ENCODE data around the gene MESD. TPM values are rescaled to one million over a fixed set of nuclear protein-coding genes. Genes with fewer than 3 reads are reported as not detected.
A peak's percentile ranks its signal among the peaks of the same experiment; 100 is the strongest.
"Not testable (repeated sequence)": the region's sequence is repeated elsewhere in the genome, so short reads cannot be mapped to it uniquely, and the experiment has no call there.

Gene MESD
- total RNA-seq, 1 donor from 2014 or later, result 25.9 TPM

DNA sequence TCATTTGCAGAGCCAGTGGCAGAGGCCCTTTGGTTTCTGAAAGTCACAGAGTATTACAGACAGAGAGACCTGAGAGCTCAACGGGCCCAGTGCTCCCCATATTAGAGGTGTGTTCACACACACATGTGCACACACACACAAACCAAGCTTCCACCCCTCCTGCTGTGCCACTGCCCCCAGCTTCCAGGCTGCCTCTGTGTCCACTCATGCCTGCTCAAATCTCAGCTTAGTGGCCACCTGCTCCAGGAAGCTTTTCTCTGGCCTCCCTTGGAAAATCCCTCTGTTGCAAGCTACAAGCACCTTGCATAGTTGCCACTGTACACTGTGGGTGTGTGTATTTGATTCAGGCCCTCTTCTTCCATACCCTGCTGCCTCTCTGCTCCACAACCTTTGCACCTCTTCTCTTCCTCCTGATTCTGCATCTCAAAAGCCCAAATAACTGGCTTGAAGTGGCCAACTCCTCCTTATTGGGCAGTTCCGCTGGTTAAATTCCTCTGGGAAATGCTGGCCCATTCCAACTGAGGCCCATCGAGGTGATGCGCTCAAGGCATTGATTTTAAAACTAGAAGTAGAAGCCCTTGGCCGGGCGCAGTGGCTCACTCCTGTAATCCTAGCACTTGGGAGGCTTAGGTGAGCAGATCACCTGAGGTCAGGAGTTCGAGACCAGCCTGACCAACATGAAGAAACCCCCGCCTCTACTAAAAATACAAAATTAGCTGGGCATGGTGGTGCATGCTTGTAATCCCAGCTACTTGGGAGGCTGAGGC is 23.0 kb downstream of the MESD start:
- TF ChIP-seq, protein P1, sequence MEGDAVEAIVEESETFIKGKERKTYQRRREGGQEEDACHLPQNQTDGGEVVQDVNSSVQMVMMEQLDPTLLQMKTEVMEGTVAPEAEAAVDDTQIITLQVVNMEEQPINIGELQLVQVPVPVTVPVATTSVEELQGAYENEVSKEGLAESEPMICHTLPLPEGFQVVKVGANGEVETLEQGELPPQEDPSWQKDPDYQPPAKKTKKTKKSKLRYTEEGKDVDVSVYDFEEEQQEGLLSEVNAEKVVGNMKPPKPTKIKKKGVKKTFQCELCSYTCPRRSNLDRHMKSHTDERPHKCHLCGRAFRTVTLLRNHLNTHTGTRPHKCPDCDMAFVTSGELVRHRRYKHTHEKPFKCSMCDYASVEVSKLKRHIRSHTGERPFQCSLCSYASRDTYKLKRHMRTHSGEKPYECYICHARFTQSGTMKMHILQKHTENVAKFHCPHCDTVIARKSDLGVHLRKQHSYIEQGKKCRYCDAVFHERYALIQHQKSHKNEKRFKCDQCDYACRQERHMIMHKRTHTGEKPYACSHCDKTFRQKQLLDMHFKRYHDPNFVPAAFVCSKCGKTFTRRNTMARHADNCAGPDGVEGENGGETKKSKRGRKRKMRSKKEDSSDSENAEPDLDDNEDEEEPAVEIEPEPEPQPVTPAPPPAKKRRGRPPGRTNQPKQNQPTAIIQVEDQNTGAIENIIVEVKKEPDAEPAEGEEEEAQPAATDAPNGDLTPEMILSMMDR (IDR thresholded peaks at IDR 0.05; ENCODE audit: insufficient read depth, low read length, poor library complexity, severe bottlenecking), result no peak
- H3K27me3 ChIP-seq (ENCODE audit: control insufficient read depth, insufficient read depth, low read length), result no peaks in the 10 kb centered on the region
- no peaks in the 10 kb centered on the region for H3K36me3 ChIP-seq (ENCODE audit: control insufficient read depth, insufficient read depth, low read length)
- H3K4me3 ChIP-seq (ENCODE audit: low read depth, low read length), result no peak overlapping the region
- DNase-seq (ENCODE audit: low read depth), result no peak

DNA sequence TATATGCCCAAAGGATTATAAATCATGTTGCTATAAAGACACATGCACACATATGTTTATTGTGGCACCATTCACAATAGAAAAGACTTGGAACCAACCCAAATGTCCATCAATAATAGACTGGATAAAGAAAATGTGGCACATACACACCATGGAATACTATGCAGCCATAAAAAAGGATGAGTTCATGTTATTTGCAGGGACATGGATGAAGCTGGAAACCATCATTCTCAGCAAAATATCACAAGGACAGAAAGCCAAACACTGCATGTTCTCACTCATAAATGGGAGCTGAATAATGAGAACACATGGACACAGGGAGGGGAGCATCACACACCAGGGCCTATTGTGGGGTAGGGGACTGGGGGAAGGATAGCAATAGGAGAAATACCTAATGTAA is 24.2 kb downstream of the MESD start:
- not testable (repeated sequence) for DNase-seq (ENCODE audit: low read depth); H3K36me3 ChIP-seq (ENCODE audit: control insufficient read depth, insufficient read depth, low read length); H3K27me3 ChIP-seq (ENCODE audit: control insufficient read depth, insufficient read depth, low read length); H3K4me3 ChIP-seq (ENCODE audit: low read depth, low read length)

- H3K4me3 ChIP-seq (ENCODE audit: low read depth, low read length), result no peak overlapping the region
- TF ChIP-seq, protein P1 (IDR thresholded peaks at IDR 0.05; ENCODE audit: insufficient read depth, low read length, poor library complexity, severe bottlenecking), result no peak
- no peaks in the 10 kb centered on the region for H3K36me3 ChIP-seq (ENCODE audit: control insufficient read depth, insufficient read depth, low read length)
- DNase-seq (ENCODE audit: low read depth), result no peak
- H3K27me3 ChIP-seq (ENCODE audit: control insufficient read depth, insufficient read depth, low read length), result no peaks in the 10 kb centered on the region
Measured at GRCh38 chr15:80958818-80959495, 30.7 kb downstream of the MESD start.

DNA sequence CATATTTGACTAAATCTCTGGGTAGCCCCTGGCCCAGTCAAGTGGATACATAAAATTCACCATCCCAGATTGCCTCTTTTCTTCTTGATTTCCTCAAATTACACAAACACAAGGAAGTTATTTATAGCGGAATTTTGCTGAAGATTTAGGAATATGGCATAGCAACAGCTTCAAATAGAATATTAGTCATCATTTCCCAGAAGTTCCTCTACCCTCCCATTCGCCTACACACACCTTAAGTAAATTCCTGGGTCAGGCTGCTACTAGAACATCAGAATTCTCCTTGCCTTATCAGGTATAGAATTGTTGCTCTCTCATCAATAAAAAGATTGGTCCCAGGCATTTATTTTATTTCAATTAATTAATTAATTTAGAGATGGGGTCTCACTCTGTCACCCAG is 31.6 kb downstream of the MESD start:
- H3K27me3 ChIP-seq (ENCODE audit: control insufficient read depth, insufficient read depth, low read length), result no peaks in the 10 kb centered on the region
- no peak overlapping the region for H3K4me3 ChIP-seq (ENCODE audit: low read depth, low read length)
- no peaks in the 10 kb centered on the region for H3K36me3 ChIP-seq (ENCODE audit: control insufficient read depth, insufficient read depth, low read length)
- DNase-seq (ENCODE audit: low read depth), result no peak
- TF ChIP-seq, protein P1 (IDR thresholded peaks at IDR 0.05; ENCODE audit: insufficient read depth, low read length, poor library complexity, severe bottlenecking), result no peak

DNA sequence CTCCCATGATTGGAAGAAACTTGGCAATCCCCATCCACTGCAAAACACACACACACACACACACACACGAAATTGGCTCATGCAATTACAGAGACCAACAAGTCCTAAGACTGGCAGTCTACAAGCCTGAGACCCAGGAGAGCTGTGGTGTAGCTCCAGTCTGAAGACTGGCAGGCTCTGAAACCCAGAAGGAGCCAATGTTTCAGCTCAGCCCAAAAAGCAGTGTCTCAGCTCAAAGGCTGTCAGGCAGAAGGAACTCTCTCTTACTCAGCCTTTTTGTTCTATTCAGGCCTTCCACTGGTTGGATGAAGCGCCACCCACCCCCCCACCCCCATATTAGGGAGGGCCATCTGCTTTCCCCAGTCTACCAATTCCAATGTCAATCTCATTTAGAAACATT is 32.1 kb downstream of the MESD start:
- H3K4me3 ChIP-seq (ENCODE audit: low read depth, low read length), result no peak overlapping the region
- DNase-seq (ENCODE audit: low read depth), result no peak
- TF ChIP-seq, protein P1 (IDR thresholded peaks at IDR 0.05; ENCODE audit: insufficient read depth, low read length, poor library complexity, severe bottlenecking), result no peak
- H3K36me3 ChIP-seq (ENCODE audit: control insufficient read depth, insufficient read depth, low read length), result no peaks in the 10 kb centered on the region
- no peaks in the 10 kb centered on the region for H3K27me3 ChIP-seq (ENCODE audit: control insufficient read depth, insufficient read depth, low read length)

DNA sequence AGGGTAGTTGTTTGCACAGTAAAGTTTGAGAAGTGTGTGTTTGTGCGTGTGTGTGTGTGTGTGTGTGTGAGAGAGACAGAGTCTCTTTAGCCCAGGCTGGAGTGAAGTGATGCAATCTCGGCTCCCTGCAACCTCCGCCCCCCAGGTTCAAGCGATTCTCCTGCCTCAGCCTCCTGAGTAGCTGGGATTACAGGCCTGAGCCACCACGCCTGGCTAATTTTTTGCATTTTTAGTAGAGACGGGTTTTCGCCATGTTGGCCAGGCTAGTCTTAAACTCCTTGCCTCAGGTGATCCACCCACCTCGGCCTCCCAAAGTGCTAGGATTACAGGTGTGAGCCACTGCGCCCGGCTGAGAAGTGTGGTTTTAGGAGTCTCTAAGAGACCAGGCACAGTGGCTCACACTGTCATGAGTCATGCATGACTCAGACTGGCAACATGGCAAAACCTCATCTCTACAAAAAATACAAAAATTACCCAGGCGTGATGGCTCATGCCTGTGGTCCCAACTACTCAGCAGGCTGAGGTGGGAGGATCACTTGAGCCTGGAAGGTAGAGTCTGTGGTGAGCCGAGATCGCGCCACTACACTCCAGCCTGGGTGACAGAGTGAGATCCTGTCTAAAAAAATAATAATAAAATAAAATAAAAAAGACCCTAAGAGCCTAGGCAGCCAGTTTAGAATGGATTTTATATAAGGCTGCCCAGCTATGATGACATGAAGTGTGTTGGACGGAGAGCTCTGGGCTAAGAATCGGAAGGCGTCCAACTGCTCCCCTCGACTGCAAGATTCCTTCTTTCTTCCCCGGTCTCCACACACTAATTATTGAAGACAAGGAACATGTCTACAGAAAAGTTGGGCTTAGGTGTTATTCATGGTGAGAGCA is 33.8 kb downstream of the MESD start:
- not testable (repeated sequence) for H3K4me3 ChIP-seq (ENCODE audit: low read depth, low read length); H3K27me3 ChIP-seq (ENCODE audit: control insufficient read depth, insufficient read depth, low read length); H3K36me3 ChIP-seq (ENCODE audit: control insufficient read depth, insufficient read depth, low read length)
- DNase-seq (ENCODE audit: low read depth), result peak; percentile 93
